CD4-positive, alpha-beta T cell treated with Interleukin-4 for 4 hours (primary cell): Measurements from ENCODE around the gene LDAH.
"Not testable (repeated sequence)": the region's sequence is repeated elsewhere in the genome, so short reads cannot be mapped to it uniquely, and the experiment has no call there.

Source experiments
- DNase-seq: peaks from one replicate; pipeline ENCODE4 v3.0.0-alpha.2; 2020

LDAH gene

DNA sequence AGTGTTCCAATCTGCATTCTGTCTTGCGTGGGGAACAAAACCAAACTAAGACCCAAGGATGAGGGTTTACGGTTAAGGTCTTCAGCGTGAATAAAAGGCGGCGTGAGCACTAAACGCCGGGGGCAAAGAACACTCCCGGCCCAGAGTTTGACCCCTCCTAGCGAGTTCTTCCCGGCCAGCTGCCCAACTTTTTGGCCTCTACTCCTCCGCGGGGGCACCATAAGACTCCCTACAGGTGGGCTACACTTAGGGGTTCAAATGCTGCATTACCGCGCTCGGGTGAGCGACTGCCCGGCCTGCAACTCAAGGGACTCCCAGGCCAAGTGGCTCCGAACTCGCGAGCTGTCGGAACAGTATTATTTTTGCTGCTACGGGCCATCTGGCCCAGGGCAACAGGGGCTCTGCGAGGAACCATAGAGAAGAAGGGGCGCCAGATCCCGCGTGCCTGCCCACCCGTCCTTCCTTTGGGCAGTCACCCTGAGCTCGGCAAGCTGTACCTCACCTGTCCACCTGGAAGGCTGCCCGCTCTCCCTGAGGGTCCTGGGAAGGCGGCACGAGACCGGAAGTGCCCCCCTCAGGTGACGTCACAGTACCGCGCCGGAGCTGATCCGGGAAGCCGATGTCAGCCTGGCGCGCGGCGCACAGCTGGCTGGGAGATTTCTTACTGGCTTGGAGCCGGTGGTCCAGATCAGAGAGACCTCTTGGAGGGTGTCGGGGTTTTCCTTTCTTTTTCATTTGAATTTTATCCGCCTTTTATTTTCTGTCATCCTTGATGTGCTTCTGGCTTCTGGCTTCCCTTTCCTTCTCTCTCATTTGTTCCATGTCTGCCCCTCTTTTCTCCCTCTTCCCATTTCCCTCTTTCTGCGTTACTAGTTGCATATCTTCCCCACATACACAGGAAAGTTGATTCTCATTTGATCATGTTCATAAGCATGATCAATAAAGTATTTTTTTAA lies at the start of gene LDAH:
TSS of gene LDAH (minus strand) at position 567 of the 956 bp plus-strand sequence. CDS start 21,638 bp downstream, outside the sequence.
- peak; percentile 75 for DNase-seq

DNA sequence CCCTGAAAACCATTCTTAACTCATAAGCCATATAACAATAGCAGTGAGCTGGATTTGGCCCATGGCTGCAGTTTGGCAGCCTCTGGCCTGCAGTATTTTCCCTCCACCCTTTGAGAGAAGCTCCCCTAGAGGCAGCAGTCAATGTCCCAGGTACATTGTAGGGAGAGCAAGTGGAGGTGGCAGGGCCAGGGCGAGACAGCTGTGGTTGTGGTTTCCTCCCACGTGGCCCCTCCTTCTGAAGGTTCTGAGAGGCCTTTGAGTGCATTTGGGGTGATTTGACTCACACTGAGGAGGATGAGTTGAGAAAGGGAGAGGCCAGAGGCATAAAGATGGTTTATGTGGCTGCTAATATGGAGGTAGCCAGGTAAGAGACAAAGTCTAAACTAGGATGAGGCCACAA lies 45.5 kb upstream of the LDAH start:
- peak; percentile 18 for DNase-seq

DNA sequence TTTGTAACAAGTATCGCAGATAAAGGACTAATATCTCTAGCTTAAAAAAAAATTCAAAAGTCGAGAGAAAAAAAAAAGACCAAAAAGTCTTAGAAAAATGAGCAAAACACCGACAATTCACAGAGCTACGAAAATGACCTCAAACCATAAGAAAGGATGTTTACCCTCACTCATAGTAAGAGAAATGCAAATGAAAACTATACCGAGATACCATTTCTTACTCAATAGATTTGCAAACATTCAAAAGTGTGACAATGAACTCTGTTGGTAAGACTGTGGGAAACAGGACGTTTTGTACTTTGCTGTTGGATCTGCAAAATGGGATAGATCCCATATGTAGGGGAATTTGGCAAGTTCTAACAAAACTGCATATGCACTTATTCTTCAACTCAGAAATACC lies 39.9 kb upstream of the LDAH start:
- DNase-seq, result no peak

DNA sequence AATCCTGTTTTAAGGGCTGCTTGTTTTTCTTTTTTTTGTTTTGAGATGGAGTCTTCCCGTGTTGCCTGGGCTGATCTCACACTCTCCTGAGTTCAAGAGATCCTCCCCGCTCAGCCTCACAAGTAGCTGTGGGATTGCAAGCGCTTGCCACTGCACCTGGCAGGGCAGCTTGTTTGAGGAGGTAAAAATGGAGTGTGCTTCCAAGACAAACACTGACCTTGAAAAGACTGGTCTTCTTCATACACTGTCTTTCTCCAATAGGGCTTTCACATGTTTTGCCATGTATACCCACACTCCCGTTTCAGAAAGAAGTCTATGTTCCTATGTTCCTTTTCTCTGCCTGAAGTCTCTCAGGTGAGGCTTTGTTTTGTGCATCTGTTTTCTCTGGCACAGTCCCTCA lies 32.6 kb upstream of the LDAH start:
- no peak for DNase-seq

DNA sequence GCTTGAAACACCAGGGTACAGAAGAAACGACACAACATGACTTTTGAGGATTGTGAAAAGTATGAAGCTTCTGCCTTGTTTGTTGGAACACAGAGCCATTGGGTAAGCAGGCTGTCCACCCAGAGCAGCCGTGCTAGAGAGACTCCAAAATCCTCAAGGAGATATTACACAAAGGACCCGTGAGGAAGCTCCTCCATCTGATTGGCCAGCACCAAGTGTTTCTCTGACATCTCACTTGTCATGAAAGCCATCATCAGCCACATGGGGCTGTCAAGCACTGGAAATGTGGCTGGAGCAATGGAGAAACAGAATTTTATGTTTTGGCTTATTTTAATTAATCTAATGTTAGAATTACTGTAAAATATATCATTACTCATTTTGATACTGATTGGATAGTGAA lies 29.8 kb upstream of the LDAH start:
- no peak for DNase-seq

DNA sequence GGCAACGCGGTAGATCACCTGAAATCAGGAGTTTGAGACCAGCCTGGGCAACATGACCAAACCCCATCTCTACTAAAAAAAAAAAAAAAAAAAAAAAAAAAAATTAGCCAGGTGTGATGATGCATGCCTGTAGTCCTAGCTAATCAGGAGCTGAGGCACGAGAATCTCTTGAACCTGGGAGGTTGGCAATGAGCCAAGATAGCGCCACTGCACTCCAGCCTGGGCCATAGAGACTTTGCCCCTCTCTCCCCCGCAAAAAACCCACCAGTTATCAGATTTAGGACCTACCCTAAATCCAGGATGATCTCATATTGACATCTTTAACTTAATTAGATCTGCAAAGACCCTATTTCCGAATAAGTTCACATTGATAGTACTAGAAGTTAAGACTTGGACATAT lies 29.2 kb upstream of the LDAH start:
- no peak for DNase-seq

DNA sequence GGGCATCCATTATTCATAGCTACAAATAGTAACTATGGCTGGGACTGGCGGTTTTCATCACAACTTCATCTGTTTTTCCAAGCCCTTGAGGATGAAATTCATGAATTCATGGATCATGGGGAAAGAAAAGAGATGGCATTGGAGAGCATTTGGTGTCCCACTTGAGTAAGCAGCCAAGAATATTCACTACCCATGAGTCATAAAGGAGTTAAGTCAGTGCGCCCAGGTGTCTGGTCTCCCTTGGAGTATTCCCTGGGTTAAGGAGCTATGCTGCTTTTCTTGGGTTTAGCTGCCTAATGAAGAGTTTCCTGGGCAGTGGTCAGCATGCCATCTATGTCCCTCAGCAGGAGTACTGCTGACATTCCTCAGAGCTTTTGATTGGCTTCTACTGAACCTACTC lies 21.3 kb upstream of the LDAH start:
- no peak for DNase-seq

DNA sequence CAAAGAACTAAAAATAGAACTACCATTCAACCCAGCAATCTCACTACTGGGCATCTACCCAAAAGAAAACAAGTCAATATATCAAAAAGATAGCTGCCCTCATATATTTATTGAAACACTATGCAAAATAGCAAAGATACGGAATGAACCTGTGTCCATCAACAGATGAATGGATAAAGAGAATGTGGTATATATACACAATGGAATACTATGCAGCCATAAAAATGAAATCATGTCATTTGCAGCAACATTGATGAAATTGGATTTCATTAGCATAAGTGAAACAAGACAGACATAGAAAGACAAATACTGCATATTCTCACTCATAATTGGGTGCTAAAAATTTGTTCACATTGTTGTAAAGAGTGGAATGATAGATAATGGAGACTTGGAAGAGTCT lies 16.2 kb upstream of the LDAH start:
- no peak for DNase-seq

DNA sequence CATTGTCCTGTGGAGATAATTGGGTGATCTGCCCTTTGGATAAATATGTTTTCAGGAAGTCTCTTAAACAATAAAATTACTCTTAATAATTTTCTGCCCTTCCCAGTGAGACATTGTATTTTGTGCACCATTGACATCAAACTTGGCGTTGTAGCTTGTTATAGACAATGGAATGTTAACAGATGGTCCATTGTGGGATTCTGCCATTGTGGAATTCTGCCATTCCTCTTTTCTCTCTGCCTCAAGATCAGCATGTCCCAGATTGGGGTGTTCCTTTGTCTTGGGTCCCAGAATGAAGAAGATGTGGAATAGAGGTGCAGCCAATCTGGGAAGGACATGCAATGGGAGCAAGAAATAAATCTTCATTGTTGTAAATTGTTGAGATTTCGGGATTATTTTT lies 15.1 kb upstream of the LDAH start:
- no peak for DNase-seq

DNA sequence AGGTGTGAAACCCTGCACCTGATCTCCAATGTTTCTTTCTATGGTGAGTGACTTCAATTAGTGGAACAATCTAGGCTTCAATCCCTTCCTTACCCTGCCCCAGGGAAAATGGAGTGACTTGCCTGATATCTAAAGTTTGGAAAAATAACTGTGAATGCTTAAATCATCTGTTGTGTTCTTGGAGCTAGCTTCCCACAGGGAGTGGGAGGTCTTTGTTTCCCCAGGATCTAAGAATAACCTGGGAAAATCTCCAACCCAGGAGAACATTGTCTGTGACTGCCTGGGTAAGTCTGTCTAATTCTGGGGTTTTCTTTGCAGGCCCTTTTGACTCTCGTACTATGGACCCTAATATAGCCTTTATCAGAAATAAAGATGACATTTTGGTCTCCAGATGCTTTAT lies 13.6 kb upstream of the LDAH start:
- no peak for DNase-seq

DNA sequence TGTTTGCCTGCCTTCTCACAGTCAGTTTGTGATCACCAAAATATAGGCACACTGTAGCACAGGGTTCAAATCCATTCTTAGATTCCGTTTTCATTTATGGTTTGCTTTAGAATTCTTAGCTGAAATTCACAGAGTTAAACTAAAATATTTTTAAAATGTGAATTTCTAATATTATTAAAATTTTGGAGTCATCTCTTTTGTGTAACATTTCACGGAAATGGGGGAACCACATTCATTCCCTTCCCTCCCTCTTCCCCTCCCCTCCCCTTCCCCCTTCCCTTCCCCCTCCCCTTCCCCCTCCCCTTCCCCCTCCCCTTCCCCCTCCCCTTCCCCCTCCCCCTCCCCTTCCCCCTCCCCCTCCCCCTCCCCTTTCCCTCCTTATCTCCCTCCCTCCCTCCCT lies 11.4 kb upstream of the LDAH start:
- DNase-seq, result no peak

DNA sequence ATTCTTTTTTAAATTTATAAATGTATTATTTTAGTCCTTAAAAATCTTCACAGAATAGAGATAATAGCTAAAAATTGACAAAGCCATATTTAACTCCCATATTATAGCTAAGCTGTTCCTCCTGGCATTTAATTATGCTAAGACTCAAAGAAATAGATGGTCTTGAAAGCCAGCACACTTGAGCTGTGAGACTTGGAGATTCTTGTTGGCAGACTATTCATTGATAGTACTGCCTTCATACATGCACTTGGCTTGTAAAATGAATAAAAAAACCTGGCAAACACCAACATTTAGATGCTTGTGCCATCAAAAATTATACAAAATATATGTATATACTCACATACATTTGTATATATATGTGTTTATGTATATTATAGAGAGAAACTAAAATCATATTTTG lies 9.7 kb upstream of the LDAH start:
- no peak for DNase-seq

DNA sequence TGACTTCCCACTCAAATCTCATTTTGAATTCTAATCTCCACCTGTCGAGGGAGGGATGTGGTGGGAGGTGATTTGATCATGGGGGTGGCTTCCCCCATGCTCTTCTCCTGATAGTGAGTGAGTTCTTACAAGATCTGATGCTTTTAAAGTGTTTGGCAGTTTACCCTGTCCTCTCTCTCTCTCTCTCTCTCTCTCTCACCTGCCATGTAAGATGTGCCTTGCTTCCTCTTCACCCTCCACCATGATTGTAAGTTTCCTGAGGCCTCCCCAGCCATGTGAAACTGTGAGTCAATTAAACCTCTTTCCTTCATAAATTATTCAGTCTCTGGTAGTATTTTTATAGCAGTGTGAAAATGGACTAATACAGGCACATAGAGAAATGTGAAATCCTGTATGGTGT lies 7.0 kb upstream of the LDAH start:
- DNase-seq, result no peak

DNA sequence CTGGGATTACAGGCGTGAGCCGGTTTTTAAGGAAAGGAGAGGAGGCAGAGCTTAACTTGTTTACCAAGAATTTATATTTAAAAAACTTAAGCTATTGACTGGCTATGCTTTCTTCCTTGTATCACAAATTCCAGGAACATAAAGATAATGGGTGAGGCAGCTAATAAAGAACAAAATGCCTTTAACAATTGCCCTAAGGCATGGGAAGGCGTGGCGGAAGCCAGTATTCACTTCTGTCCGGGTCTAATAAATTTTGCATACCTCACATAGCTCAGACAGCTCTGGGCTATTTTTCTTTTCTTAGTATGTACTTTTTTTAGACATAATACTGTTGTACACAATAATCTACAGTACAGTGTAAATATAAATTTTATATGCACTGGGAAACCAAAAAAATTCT lies 1.0 kb upstream of the LDAH start:
- no peak for DNase-seq

DNA sequence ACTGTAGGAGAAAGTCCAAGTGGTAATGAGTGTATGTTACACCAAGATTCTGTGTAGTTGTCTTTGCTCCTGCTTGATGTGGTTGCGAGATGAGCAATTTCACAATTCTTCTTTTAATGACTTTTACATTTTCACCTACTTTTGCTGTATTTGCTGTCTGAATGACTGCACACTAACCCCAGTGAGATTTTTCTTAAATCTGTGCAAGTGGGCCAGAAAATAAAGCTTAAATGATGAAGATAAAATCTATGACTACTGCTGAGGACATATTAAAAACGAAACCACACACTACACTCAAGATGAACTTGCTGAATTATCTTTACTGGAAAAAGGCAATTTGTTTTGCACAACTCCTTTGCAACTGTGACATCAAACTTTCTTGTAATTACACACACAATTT lies 4.1 kb downstream of the LDAH start:
- no peak for DNase-seq

DNA sequence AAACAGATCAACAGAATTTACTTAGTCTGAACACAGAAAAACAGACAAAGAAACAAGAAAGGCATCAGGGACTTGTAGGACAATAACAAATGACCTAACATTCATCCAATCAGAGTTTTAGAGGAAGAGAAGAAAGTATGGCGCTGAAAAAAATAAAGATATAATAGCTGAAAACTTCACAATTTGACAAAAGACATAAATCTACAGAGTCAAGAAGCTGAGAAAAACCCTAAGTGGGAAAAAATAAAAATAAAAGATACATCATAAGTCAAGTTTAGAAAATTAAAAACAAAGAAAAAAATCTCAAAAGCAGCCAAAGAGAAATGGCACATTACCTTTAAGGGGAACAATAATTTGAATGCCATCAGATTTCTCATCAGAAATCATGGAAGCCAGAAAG lies 7.7 kb downstream of the LDAH start:
- DNase-seq, result no peak

DNA sequence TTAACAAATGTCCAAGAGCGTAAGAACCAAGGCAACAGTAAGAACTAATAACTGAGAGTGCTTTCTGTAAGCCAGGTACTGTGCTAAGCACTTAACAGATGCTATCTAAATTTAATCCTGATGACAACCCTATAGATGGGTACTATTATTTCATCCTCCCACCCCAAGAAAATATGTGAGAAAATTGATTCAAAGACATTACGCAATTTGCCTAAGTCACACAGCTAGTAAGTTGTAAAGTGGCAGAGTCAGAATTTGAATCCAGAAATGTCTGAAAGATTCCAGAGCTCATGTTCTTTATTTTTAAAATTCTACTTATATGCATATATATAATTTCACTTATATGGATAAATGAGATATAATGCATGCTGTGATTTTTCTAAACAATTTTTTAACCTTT lies 10.1 kb downstream of the LDAH start:
- no peak for DNase-seq

DNA sequence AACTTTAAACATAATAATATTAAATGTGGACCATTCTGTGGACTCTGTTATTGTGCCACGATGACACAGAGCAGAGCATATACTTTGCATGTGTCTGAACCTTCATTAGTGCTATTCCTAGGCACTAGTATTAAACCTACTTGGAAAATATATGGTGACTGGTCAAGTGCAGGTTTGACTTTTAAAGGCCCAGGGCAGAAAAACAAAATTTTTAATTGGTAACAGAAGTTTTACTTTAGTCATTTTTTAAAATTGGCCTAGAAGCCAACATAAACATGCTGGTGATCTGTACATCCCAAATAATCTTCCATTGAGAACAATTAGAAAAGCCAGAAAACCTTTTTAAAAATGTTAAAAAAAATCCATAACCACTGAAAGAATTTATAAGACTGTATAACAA lies 16.6 kb downstream of the LDAH start:
- no peak for DNase-seq

DNA sequence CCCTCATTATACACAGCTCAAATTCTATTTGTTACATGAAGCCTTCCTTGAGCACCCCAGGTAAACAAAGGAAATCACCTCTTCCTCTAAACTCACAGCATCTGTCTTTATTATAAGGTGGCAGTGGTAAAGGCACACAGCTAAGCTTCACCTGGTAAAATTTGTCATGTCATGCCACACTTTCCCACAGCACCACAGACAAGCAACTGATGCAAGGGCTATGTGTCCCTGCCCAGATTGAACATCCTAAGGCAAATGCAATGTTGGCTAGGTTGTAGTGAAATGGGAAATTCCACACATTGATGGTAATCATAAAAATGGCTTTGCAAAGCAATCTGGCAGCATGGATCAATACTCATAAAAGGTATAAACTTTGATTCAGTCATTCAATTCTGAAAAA lies 18.9 kb downstream of the LDAH start:
- DNase-seq, result no peak

DNA sequence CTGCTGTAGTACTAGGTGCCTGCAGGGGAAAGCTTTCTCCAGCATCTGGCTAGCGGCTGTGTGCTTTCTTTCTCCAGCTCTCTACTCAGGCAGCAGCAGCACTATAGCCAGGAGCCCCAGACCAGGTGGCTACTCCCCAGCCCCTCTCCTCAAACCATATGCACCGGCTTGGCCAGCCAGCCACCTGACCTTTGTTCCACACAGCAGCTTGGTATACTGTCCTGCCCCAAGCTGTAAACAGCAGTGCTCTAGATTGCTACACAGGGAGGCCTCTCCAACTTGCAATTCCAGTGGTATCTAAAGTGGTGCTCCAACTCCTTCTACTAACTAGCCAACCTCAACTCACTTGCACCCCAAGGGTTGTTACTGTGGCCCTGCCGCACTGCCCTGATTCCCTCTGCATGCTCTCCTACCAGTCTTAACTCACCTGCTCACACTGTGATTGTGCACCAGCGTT lies 19.6 kb downstream of the LDAH start:
- no peak for DNase-seq

DNA sequence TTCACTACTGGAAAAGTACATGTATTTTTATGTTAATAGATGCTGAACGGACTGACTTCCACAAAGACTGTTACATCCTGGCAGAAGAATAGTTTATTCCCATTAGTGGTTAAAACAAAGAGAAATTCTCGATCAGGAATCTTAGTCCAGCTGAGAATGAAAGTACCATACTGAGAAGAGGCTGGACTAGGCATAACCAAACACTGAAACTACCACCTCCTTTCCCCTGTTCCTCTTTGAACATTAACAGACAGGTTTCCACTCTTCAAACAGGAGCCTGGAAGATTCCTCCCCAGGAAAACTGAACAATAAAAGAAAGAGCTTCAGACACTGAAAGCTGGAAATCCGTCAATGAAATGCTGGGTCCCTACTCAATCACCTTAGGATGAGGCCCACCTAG lies 25.8 kb downstream of the LDAH start:
- no peak for DNase-seq

DNA sequence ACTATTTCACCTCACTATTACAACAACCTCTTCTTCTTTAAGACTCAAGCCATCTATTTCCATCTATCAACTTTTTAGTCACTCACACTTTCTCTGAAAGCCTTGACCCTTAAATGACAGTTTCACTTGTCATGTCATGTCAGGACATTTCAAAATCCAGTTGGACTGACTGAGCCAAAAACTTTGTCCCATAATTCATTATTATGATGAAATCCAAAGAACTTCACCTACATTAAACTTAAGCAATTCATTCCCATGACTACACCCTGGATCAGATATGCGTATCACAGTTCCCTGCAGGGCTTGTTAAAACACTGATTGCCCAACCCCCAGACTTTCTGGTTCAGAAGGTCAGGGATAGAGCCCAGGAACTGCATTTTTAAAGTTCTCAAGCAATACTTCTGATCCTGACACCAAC lies 26.5 kb downstream of the LDAH start:
- DNase-seq, result no peak

DNA sequence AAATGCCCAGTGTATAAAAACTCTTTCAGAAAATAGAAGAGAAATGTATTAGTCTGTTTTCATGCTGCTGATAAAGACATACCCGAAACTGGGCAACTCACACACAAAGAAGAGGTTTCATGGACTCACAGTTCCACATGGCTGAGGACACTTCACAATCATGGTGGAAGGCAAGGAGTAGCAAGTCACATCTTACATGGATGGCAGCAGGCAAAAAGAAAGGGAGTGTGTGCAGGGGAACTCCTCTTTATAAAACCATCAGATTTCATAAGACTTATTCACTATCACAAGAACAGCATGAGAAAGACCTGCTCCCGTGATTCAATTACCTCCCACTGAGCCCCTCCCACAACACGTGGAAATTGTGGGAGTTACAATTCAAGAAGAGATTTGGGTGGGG lies 29.0 kb downstream of the LDAH start:
- DNase-seq, result not testable (repeated sequence)

DNA sequence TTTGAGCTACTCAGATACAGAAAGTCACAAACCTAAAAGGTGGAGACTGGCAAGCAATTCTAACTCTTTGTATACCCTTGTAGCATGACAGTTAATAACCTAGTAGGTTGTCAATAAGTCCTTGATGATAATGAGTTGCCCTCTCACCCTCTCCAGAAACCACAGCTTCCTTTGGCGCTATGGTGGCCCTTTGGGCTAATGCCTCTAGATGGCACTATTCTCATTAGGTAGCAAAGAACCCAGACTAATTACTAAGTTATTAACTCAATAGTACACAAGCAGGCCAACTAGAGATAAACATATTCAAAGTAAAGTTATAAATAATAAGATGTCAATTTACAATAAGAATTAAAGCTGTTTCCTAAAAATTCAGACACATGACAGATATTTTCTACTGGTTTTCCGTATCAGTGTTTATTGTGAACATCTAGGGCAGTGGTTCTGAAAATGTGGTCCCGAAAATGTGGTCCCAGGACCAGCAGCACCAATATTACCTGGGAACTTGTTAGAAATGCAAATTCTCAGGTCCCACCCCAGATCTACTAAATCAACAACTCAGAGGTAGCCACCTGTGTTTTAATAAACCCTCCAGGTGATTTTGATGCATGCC lies 41.1 kb downstream of the LDAH start:
- peak; percentile 34 for DNase-seq

DNA sequence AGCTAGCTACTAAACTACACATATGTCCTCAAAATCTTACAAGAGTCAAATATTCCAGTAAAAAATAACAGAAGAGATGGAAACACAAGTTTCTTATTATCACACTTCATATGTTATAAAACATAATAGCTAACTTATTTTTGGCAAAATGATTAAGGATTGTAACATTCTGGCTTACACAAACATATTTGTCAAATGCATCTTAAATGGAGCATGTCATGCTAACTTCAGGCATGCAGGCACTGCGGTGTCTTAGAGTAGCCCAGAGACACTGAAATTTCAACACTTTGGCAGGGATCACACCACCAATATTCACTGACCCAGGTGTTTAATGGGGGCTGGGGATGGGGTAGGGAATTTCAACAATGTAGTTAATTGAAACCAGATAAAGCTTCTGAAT lies 51.6 kb downstream of the LDAH start:
- DNase-seq, result no peak
